GM12878 (cell line): ENCODE data around the gene AMH. TPM values are rescaled to one million over a fixed set of nuclear protein-coding genes. Genes with fewer than 3 reads are reported as not detected.
A peak's percentile ranks its signal among the peaks of the same experiment; 100 is the strongest.

ENCODE experiments used
- ATAC-seq: fragments of 200-7000 bp; cut with Tn5 transposase; 3 replicates; pipeline ENCODE4 v1.9.1; 2020; ENCODE audit warnings: mild to moderate bottlenecking, moderate library complexity
- BruUV-seq: library from RNA; stranded (reverse); fragments of 400-500 nt; replicated peaks from 2 replicates; lab custom pipeline; 2021; lab: Mats Ljungman, UMichigan
- CTCF ChIA-PET: fragments of 300-600 bp; sonication (Branson Sonifier 250); formaldehyde crosslinking; extraction: SDS; loops from one replicate; lab custom pipeline; 2021; ENCODE audit warnings: inconsistent platforms; lab: Yijun Ruan, JAX
- POLR2A ChIA-PET: fragments of 350-600 bp; formaldehyde crosslinking; extraction: SDS; loops from one replicate; lab custom pipeline; 2021; ENCODE audit warnings: inconsistent platforms; lab: Charles Lee
- RAD21 ChIA-PET: fragments of 300-600 bp; sonication (Branson Sonifier 250); formaldehyde crosslinking; loops from one replicate; lab custom pipeline; 2023; ENCODE audit warnings: antibody characterized with exemption; ENCODE audit not compliant: unreplicated experiment; lab: Charles Lee
- SMC1A ChIA-PET: fragments of 300-600 bp; sonication (Branson Sonifier 250); formaldehyde crosslinking; loops from one replicate; lab custom pipeline; 2023; ENCODE audit not compliant: unreplicated experiment, uncharacterized antibody; lab: Charles Lee
- DNase-seq: peaks from one replicate; pipeline ENCODE4 v3.0.0-alpha.2; 2011; ENCODE audit warnings: low read depth, low spot score
- FAIRE-seq: peaks from 3 replicates; lab custom pipeline; 2011; peaks lifted over from hg19 to GRCh38; lab: Jason Lieb, UNC
- H2AFZ ChIP-seq: 2 replicates; pipeline ENCODE4 v1.6.0; 2011; ENCODE audit warnings: low read depth, low read length, control low read depth; ENCODE audit not compliant: control insufficient read depth
- H3K27ac ChIP-seq: 2 replicates; pipeline ENCODE4 v1.5.1; 2011; ENCODE audit warnings: control low read depth; ENCODE audit not compliant: control insufficient read depth, insufficient read depth
- H3K27me3 ChIP-seq, 2 experiments: replicated peaks in 1 of 2; 2 replicates each; pipeline versions ENCODE4 v1.6.0 to v1.6.1; 2011; ENCODE audit warnings: low read length in 1 of 2; ENCODE audit not compliant: control insufficient read depth in 2 of 2, insufficient read depth in 2 of 2
- H3K36me3 ChIP-seq, 2 experiments: 2 replicates each; pipeline ENCODE4 v1.5.1; 2011; ENCODE audit warnings: low read length in 1 of 2; ENCODE audit not compliant: control insufficient read depth in 2 of 2, insufficient read depth in 2 of 2
- H3K4me1 ChIP-seq: 2 replicates; pipeline ENCODE4 v1.6.1; 2011; ENCODE audit warnings: mild to moderate bottlenecking, low read length, moderate library complexity, mixed read lengths; ENCODE audit not compliant: control insufficient read depth, insufficient read depth
- H3K4me2 ChIP-seq: 2 replicates; pipeline ENCODE4 v1.6.0; 2011; ENCODE audit warnings: control low read depth; ENCODE audit not compliant: control insufficient read depth, insufficient read depth
- H3K4me3 ChIP-seq: fragments of 200-600 bp; sonication (generic); 2 replicates; pipeline ENCODE4 v1.5.1; 2016
- H3K79me2 ChIP-seq: 2 replicates; pipeline ENCODE4 v1.6.0; 2011; ENCODE audit warnings: low read length; ENCODE audit not compliant: control insufficient read depth, insufficient read depth
- H3K9ac ChIP-seq: 2 replicates; pipeline ENCODE4 v1.8.0; 2011; ENCODE audit warnings: low read length, control low read depth, mixed read lengths; ENCODE audit not compliant: control insufficient read depth, insufficient read depth
- H3K9me3 ChIP-seq: replicated peaks from 3 replicates; pipeline ENCODE4 v1.5.1; 2011; ENCODE audit warnings: mild to moderate bottlenecking, low read length; ENCODE audit not compliant: control insufficient read depth, insufficient read depth
- H4K20me1 ChIP-seq: 2 replicates; pipeline ENCODE4 v1.6.0; 2011; ENCODE audit not compliant: control insufficient read depth, insufficient read depth
- CBX5 ChIP-seq: sonication (generic); IDR thresholded peaks from 2 replicates; pipeline ENCODE4 v1.6.1; 2016; ENCODE audit warnings: low read depth, moderate library complexity, mild to moderate bottlenecking, inconsistent platforms
- CTCF ChIP-seq, 3 experiments: IDR thresholded peaks in 2 of 3; conservative IDR thresholded peaks in 1 of 3; 2 replicates each; pipeline ENCODE4 v1.5.1; 2011; ENCODE audit warnings: low read depth in 3 of 3, low read length in 3 of 3, mild to moderate bottlenecking in 3 of 3, control low read depth in 2 of 3, moderate library complexity in 2 of 3, inconsistent platforms in 1 of 3, mixed read lengths in 1 of 3; ENCODE audit not compliant: control insufficient read depth in 2 of 3, insufficient read depth in 1 of 3; ENCODE audit errors: extremely low read depth in 1 of 3
- EED ChIP-seq: sonication (generic); IDR thresholded peaks from 2 replicates; pipeline ENCODE4 v1.6.1; 2016; ENCODE audit warnings: antibody characterized with exemption, low read depth
- EGR1 ChIP-seq, 2 experiments: IDR thresholded peaks; 1 replicate in 1 of 2; 2 replicates in 1 of 2; pipeline ENCODE4 v1.6.1; 2011 to 2012; ENCODE audit warnings: low read depth in 2 of 2, low read length in 2 of 2, borderline replicate concordance in 1 of 2, mild to moderate bottlenecking in 1 of 2, moderate library complexity in 1 of 2
- HDAC6 ChIP-seq: fragments of 200-600 bp; sonication (generic); IDR thresholded peaks from one replicate; pipeline ENCODE4 v1.8.0; 2017; ENCODE audit warnings: antibody characterized with exemption; ENCODE audit not compliant: unreplicated experiment
- HSF1 ChIP-seq: fragments of 150-350 bp; IDR thresholded peaks from 2 replicates; pipeline ENCODE4 v1.6.1; 2014; ENCODE audit warnings: mild to moderate bottlenecking, low read depth, low read length
- MAX ChIP-seq: IDR thresholded peaks from 2 replicates; pipeline ENCODE4 v1.6.1; 2012; ENCODE audit warnings: low read depth, low read length, improper control_type of control experiment
- MEF2A ChIP-seq: IDR thresholded peaks from 2 replicates; pipeline ENCODE4 v1.6.1; 2011; ENCODE audit warnings: low read depth, mild to moderate bottlenecking, low read length, moderate library complexity; ENCODE audit not compliant: insufficient read depth
- PAX5 ChIP-seq: IDR thresholded peaks from 2 replicates; pipeline ENCODE4 v1.6.1; 2011; ENCODE audit warnings: low read depth, low read length, borderline replicate concordance
- PKNOX1 ChIP-seq: fragments of 450-650 bp; IDR thresholded peaks from 2 replicates; pipeline ENCODE4 v1.6.1; 2016; ENCODE audit warnings: mild to moderate bottlenecking
- RAD21 ChIP-seq: IDR thresholded peaks from 2 replicates; pipeline ENCODE4 v1.6.1; 2011; ENCODE audit warnings: mild to moderate bottlenecking, low read depth, low read length, moderate library complexity; ENCODE audit not compliant: insufficient read depth
- SMC3 ChIP-seq: IDR thresholded peaks from 2 replicates; pipeline ENCODE4 v1.6.1; 2011; ENCODE audit warnings: low read length, improper control_type of control experiment, borderline replicate concordance
- WGBS: methylation state at CpG from one replicate; pipeline ENCODE4 v1.1.6; 2016; ENCODE audit warnings: low lambda C conversion rate; ENCODE audit not compliant: insufficient replicate concordance, insufficient coverage; ENCODE audit errors: missing lambda C conversion rate; 5-methylcytosine and 5-hydroxymethylcytosine counted together
- in situ Hi-C: fragments of 300-500 bp; cut with MboI; formaldehyde crosslinking; loops from 9 replicates; pipeline ENCODE4 v1.14.3; 2018; ENCODE audit warnings: mixed read lengths
- intact Hi-C: fragments of 100-400 bp; cut with micrococcal nuclease; formaldehyde crosslinking; loops from one replicate; pipeline ENCODE4 v1.14.2; 2022; ENCODE audit not compliant: unreplicated experiment
- polyA plus RNA-seq, 11 experiments: library from polyadenylated mRNA; depleted of rRNA in 4 of 11; unstranded in 6 of 11; stranded (reverse) in 5 of 11; fragments of >200 nt; fragmentation: Nextera tagmentation in 4 of 11; fragmentation: Illumina TruSeq in 1 of 11; extraction: Ambion mirVana in 4 of 11; extraction: Trizol in 1 of 11; gene quantifications; 1 replicate in 1 of 11; 2 replicates in 10 of 11; pipeline versions ENCODE4 v1.2.1 to v1.2.3, GENCODE V29; 2011 to 2016; ENCODE audit warnings: inconsistent platforms in 2 of 11, missing spikeins in 2 of 11, low read depth in 1 of 11
- total RNA-seq, 4 experiments: library from RNA; depleted of rRNA in 3 of 4; stranded (reverse); fragments of >200 nt in 3 of 4; fragmentation: Illumina TruSeq in 1 of 4; extraction: Trizol in 1 of 4; gene quantifications; 2 replicates each; pipeline versions ENCODE4 v1.2.1 to v1.2.3, GENCODE V29; 2013 to 2021

The AMH gene
- total and polyA plus RNA-seq, 10 of the 15 experiments (the other 5 are each of a cell fraction or from before 2014, with no cell fraction given), result 0.17 to 3.5 (median 0.81) TPM; not detected in 4

GRCh38 chr19:2253106-2254063 is 4.3 kb downstream of the AMH start:
- peak overlapping the region; percentile 19; the same call in 1 of the 2 replicates for H2AFZ ChIP-seq

More at GRCh38 chr19:2253106-2254063, 4.3 kb downstream of the AMH start:
- RAD21 ChIA-PET, result interaction anchor here (0.6 kb wide), 1 partner anchor 16 kb away, joined by 4 read pairs; no protein-coding TSS in a partner anchor
- POLR2A ChIA-PET, result no interaction called here
- intact Hi-C loops (no loop called here), in situ Hi-C loops (no loop called here)
- Histone ChIP-seq H3K27me3 (peaks cover 14 to 19% of the 10 kb centered on the region in 2 experiments; a peak in 3 of 4 replicates), H3K9me3 (no peaks in the 10 kb centered on the region; the same call in 2 of the 3 replicates), H3K9ac (no peak overlapping the region), H3K27ac (no peak overlapping the region), H4K20me1 (no peaks in the 10 kb centered on the region), H3K4me2 (peak overlapping the region; percentile 60), H3K79me2 (no peaks in the 10 kb centered on the region), H3K4me3 (peak overlapping the region; percentile 32; the same call in 1 of the 2 replicates), H3K36me3 (peaks cover 0 to 7% of the 10 kb centered on the region in 2 experiments; a peak in 2 of 4 replicates), H3K4me1 (peaks cover 7% of the 10 kb centered on the region)
- 10% methylated on average over 55 of the region's 77 CpGs for WGBS
- no TSS peak for BruUV-seq
- ATAC-seq (peak; percentile 18), FAIRE-seq (no peak)
- CTCF ChIA-PET, result interaction anchor here (0.5 to 1.3 kb wide), 4 partner anchors 14 to 139 kb away, joined by 3 to 5 read pairs (median 4); no protein-coding TSS in a partner anchor
- TF ChIP-seq EGR1 (IDR thresholded peaks at IDR 0.05; ENCODE audit: borderline replicate concordance in 1 of 2, low read depth in 2 of 2, low read length in 2 of 2), result 0 out of 3 replicates have a peak, but pooled peaks of 1 of the 2 experiments have one; percentile 28
- TF ChIP-seq PAX5, result no peak
- 0 out of 2 replicates have a peak, but pooled peaks have one; percentile 6 for TF ChIP-seq EED
- TF ChIP-seq CBX5, result no peak
- TF ChIP-seq MEF2A, result no peak
- TF ChIP-seq CTCF (IDR thresholded peaks at IDR 0.05 in 2 of 3, conservative IDR thresholded peaks at IDR 0.05 in 1 of 3; ENCODE audit: control insufficient read depth in 2 of 3, extremely low read depth in 1 of 3, insufficient read depth in 1 of 3, low read depth in 3 of 3, low read length in 3 of 3), result peak; percentile 24 to 45 (median 41)
- peak; percentile 58 for TF ChIP-seq RAD21
- TF ChIP-seq SMC3, result peak; percentile 42; the same call in 1 of the 2 replicates
- TF ChIP-seq PKNOX1, result peak; percentile 42; the same call in 1 of the 2 replicates
- TF ChIP-seq MAX, result no peak
- peak; percentile 96 for TF ChIP-seq HDAC6
- no peak for TF ChIP-seq HSF1
- TF ChIP-seq, all 136 proteins: peak for 7
- SMC1A ChIA-PET, result no interaction called here
- DNase-seq, result no peak
